HG03025 (cell line): ENCODE results near the gene ALMS1.
"Not testable (repeated sequence)": the region's sequence is repeated elsewhere in the genome, so short reads cannot be mapped to it uniquely, and the experiment has no call there.

Source experiments
- ATAC-seq: cut with Tn5 transposase; IDR thresholded peaks from one replicate; pipeline ENCODE4 v1.9.1; 2021; ENCODE audit warnings: mild to moderate bottlenecking, moderate library complexity; ENCODE audit not compliant: unreplicated experiment, low FRiP score

Gene ALMS1

GRCh38 chr2:73604589-73604988, 219.0 kb downstream of the ALMS1 start:
- ATAC-seq, result not testable (repeated sequence)

GRCh38 chr2:73610111-73610510, 224.5 kb downstream of the ALMS1 start:
- no peak for ATAC-seq

GRCh38 chr2:73611193-73611592, 225.6 kb downstream of the ALMS1 start:
- ATAC-seq, result peak; percentile 77

GRCh38 chr2:73611867-73612266, 226.2 kb downstream of the ALMS1 start:
- no peak for ATAC-seq

GRCh38 chr2:73614105-73614504, 228.5 kb downstream of the ALMS1 start:
- no peak for ATAC-seq

- ATAC-seq, result no peak
Measured at GRCh38 chr2:73614997-73615396, 229.4 kb downstream of the ALMS1 start.

- ATAC-seq, result not testable (repeated sequence)
Measured at GRCh38 chr2:73619925-73620324, 234.3 kb downstream of the ALMS1 start.

- ATAC-seq, result not testable (repeated sequence)
Measured at GRCh38 chr2:73624036-73624435, 238.4 kb downstream of the ALMS1 start.

- ATAC-seq, result not testable (repeated sequence)
Measured at GRCh38 chr2:73624625-73625024, 239.0 kb downstream of the ALMS1 start.

- not testable (repeated sequence) for ATAC-seq
Measured at GRCh38 chr2:73626237-73626636, 240.6 kb downstream of the ALMS1 start.

- ATAC-seq, result peak; percentile 52
Measured at GRCh38 chr2:73628493-73628892, 242.9 kb downstream of the ALMS1 start.

- peak; percentile 53 for ATAC-seq
Measured at GRCh38 chr2:73630662-73631266, 245.1 kb downstream of the ALMS1 start.

- ATAC-seq, result not testable (repeated sequence)
Measured at GRCh38 chr2:73636977-73637376, 251.3 kb downstream of the ALMS1 start.

- no peak for ATAC-seq
Measured at GRCh38 chr2:73638429-73638828, 252.8 kb downstream of the ALMS1 start.

GRCh38 chr2:73640511-73640911, 254.9 kb downstream of the ALMS1 start:
- no peak for ATAC-seq

- no peak for ATAC-seq
Measured at GRCh38 chr2:73640946-73641766, 255.5 kb downstream of the ALMS1 start.

- no peak for ATAC-seq
Measured at GRCh38 chr2:73641767-73642062, 256.1 kb downstream of the ALMS1 start.

GRCh38 chr2:73642338-73643018, 256.8 kb downstream of the ALMS1 start, which contains the start of gene NAT8:
NAT8 (minus strand) TSS chr2:73642422; CDS start chr2:73641628, 794 bp downstream.
- no peak for ATAC-seq

- not testable (repeated sequence) for ATAC-seq
Measured at GRCh38 chr2:73647690-73648089, 262.1 kb downstream of the ALMS1 start.

GRCh38 chr2:73651591-73652230, 266.1 kb downstream of the ALMS1 start:
- ATAC-seq, result no peak

GRCh38 chr2:73652348-73652747, 266.7 kb downstream of the ALMS1 start:
- ATAC-seq, result no peak
